ENCODE results near the gene CTXN1.
A peak's percentile ranks its signal among the peaks of the same experiment; 100 is the strongest.

CTXN1 gene

GRCh38 chr19:7926021-7926726, at the start of gene CTXN1:
CTXN1 (minus strand) TSS chr19:7926135; CDS start chr19:7925538, 597 bp downstream.
- no peak for TF ChIP-seq JUND (IDR thresholded peaks at IDR 0.05; ENCODE audit: low read depth)
- DNase-seq (ENCODE audit: low read depth in 1 of 2, low spot score in 1 of 2): peak; percentile 69 to 80
- in situ Hi-C loops (cut with HindIII; ENCODE audit: low pct_unique_long_range_greater_than_20kb, low sequenced_read_pairs): no loop called here

GRCh38 chr19:7975037-7975436, 49.1 kb upstream of the CTXN1 start:
- TF ChIP-seq JUND (IDR thresholded peaks at IDR 0.05; ENCODE audit: low read depth): no peak
- no peak for DNase-seq (ENCODE audit: low read depth in 1 of 2, low spot score in 1 of 2)
- in situ Hi-C loops (cut with HindIII; ENCODE audit: low pct_unique_long_range_greater_than_20kb, low sequenced_read_pairs): no loop called here

GRCh38 chr19:7973883-7974282, 47.9 kb upstream of the CTXN1 start:
- TF ChIP-seq JUND (IDR thresholded peaks at IDR 0.05; ENCODE audit: low read depth): no peak
- in situ Hi-C loops (cut with HindIII; ENCODE audit: low pct_unique_long_range_greater_than_20kb, low sequenced_read_pairs): no loop called here
- DNase-seq (ENCODE audit: low read depth in 1 of 2, low spot score in 1 of 2): no peak

- TF ChIP-seq JUND (IDR thresholded peaks at IDR 0.05; ENCODE audit: low read depth): no peak
- no peak for DNase-seq (ENCODE audit: low read depth in 1 of 2, low spot score in 1 of 2)
- in situ Hi-C loops (cut with HindIII; ENCODE audit: low pct_unique_long_range_greater_than_20kb, low sequenced_read_pairs): no loop called here
These were observed 45.9 kb upstream of the CTXN1 start for GRCh38 chr19:7971553-7972520.

GRCh38 chr19:7970716-7971448, 44.9 kb upstream of the CTXN1 start:
- no peak for TF ChIP-seq JUND (IDR thresholded peaks at IDR 0.05; ENCODE audit: low read depth)
- in situ Hi-C loops (cut with HindIII; ENCODE audit: low pct_unique_long_range_greater_than_20kb, low sequenced_read_pairs): no loop called here
- peak; percentile 33 to 59 for DNase-seq (ENCODE audit: low read depth in 1 of 2, low spot score in 1 of 2)

- DNase-seq (ENCODE audit: low read depth in 1 of 2, low spot score in 1 of 2): no peak
- in situ Hi-C loops (cut with HindIII; ENCODE audit: low pct_unique_long_range_greater_than_20kb, low sequenced_read_pairs): no loop called here
- no peak for TF ChIP-seq JUND (IDR thresholded peaks at IDR 0.05; ENCODE audit: low read depth)
These were observed 43.6 kb upstream of the CTXN1 start for GRCh38 chr19:7969555-7969939.

- in situ Hi-C loops (cut with HindIII; ENCODE audit: low pct_unique_long_range_greater_than_20kb, low sequenced_read_pairs): no loop called here
- no peak for TF ChIP-seq JUND (IDR thresholded peaks at IDR 0.05; ENCODE audit: low read depth)
These were observed 43.0 kb upstream of the CTXN1 start for GRCh38 chr19:7968796-7969554.

GRCh38 chr19:7968008-7968795, 42.3 kb upstream of the CTXN1 start:
- no peak for DNase-seq (ENCODE audit: low read depth in 1 of 2, low spot score in 1 of 2)
- no peak for TF ChIP-seq JUND (IDR thresholded peaks at IDR 0.05; ENCODE audit: low read depth)
- in situ Hi-C loops (cut with HindIII; ENCODE audit: low pct_unique_long_range_greater_than_20kb, low sequenced_read_pairs): no loop called here

More at GRCh38 chr19:7968796-7969554, 43.0 kb upstream of the CTXN1 start:
- no peak for DNase-seq (ENCODE audit: low read depth in 1 of 2, low spot score in 1 of 2)

- no peak for DNase-seq (ENCODE audit: low read depth in 1 of 2, low spot score in 1 of 2)
- no peak for TF ChIP-seq JUND (IDR thresholded peaks at IDR 0.05; ENCODE audit: low read depth)
- in situ Hi-C loops (cut with HindIII; ENCODE audit: low pct_unique_long_range_greater_than_20kb, low sequenced_read_pairs): no loop called here
These were observed 40.2 kb upstream of the CTXN1 start for GRCh38 chr19:7965921-7966665.

GRCh38 chr19:7965259-7965841, 39.4 kb upstream of the CTXN1 start:
- in situ Hi-C loops (cut with HindIII; ENCODE audit: low pct_unique_long_range_greater_than_20kb, low sequenced_read_pairs): no loop called here
- no peak for TF ChIP-seq JUND (IDR thresholded peaks at IDR 0.05; ENCODE audit: low read depth)
- peak; percentile 26 to 80 for DNase-seq (ENCODE audit: low read depth in 1 of 2, low spot score in 1 of 2)
